Vagina (tissue), 2 donors: ENCODE measurements around the gene JRKL. TPM values are rescaled to one million over a fixed set of nuclear protein-coding genes. Genes with fewer than 3 reads are reported as not detected.
"Not testable (repeated sequence)": the region's sequence is repeated elsewhere in the genome, so short reads cannot be mapped to it uniquely, and the experiment has no call there.

Experiments used
- DNase-seq, 2 donors: peaks; one replicate each; pipeline ENCODE4 v3.0.0-alpha.2; 2017; ENCODE audit errors: extremely low spot score in 2 of 2
- H3K27ac ChIP-seq: fragments of 200-600 bp; sonication (generic); one replicate; pipeline ENCODE4 v1.5.1; 2019
- H3K27me3 ChIP-seq: fragments of 200-600 bp; sonication (generic); one replicate; pipeline ENCODE4 v1.5.1; 2019
- H3K36me3 ChIP-seq, 2 donors: fragments of 200-600 bp; sonication (generic); one replicate each; pipeline ENCODE4 v1.5.1; 2017 to 2019
- H3K4me1 ChIP-seq: fragments of 200-600 bp; sonication (generic); one replicate; pipeline ENCODE4 v1.5.1; 2019
- H3K4me3 ChIP-seq, 2 donors: fragments of 200-600 bp; sonication (generic); 1 replicate in 1 of 2; 2 replicates in 1 of 2; pipeline ENCODE4 v1.5.1; 2016 to 2019
- H3K9me3 ChIP-seq: fragments of 200-600 bp; sonication (generic); one replicate; pipeline ENCODE4 v1.5.1; 2019
- CTCF ChIP-seq, 3 experiments: fragments of 450-650 bp in 2 of 3; fragments of 200-600 bp in 1 of 3; sonication (generic) in 1 of 3; IDR thresholded peaks; one replicate each; pipeline ENCODE4 v1.5.1; 2017 to 2019; ENCODE audit warnings: antibody characterized with exemption in 3 of 3, mild to moderate bottlenecking in 2 of 3, moderate library complexity in 2 of 3
- POLR2A ChIP-seq, 2 donors: fragments of 450-650 bp; IDR thresholded peaks; one replicate each; pipeline ENCODE4 v1.6.1; 2017; ENCODE audit warnings: antibody characterized with exemption in 2 of 2, mild to moderate bottlenecking in 2 of 2, moderate library complexity in 2 of 2
- POLR2AphosphoS5 ChIP-seq, 2 donors: sonication (generic); formaldehyde crosslinking; IDR thresholded peaks; one replicate each; pipeline ENCODE4 v1.9.0; 2017; ENCODE audit warnings: antibody characterized with exemption in 2 of 2, mild to moderate bottlenecking in 2 of 2, low read depth in 1 of 2; ENCODE audit not compliant: insufficient read depth in 1 of 2
- intact Hi-C: fragments of 100-400 bp; cut with DNase I; formaldehyde crosslinking; loops from one replicate; pipeline ENCODE4 v1.15.1; 2023
- microRNA counts, 2 donors: library from miRNA; unstranded; fragments of <30 nt; microRNA quantifications; one replicate each; lab custom pipeline; 2016 to 2017
- microRNA-seq: library from miRNA; unstranded; fragments of <30 nt; microRNA quantifications from one replicate; pipeline ENCODE4, GENCODE V29; 2017; ENCODE audit warnings: borderline number of aligned reads, borderline replicate concordance
- small RNA-seq: library from RNA; depleted of rRNA; stranded (forward); fragments of <200 nt; gene quantifications from one replicate; pipeline ENCODE3, GENCODE V24; 2016
- total RNA-seq: library from RNA; depleted of rRNA; stranded (reverse); fragments of >200 nt; gene quantifications from one replicate; pipeline ENCODE4 v1.2.3, GENCODE V29; 2016

The JRKL gene
- total RNA-seq, 1 donor from 2014 or later, result 5.4 TPM

GRCh38 chr11:96412761-96413381, 23.1 kb downstream of the JRKL start:
- DNase-seq, result no peak
- H3K4me1 ChIP-seq, result no peaks in the 10 kb centered on the region
- TF ChIP-seq CTCF (IDR thresholded peaks at IDR 0.05), result no peak
- no peaks in the 10 kb centered on the region for H3K27me3 ChIP-seq
- H3K9me3 ChIP-seq, result no peaks in the 10 kb centered on the region
- no peaks in the 10 kb centered on the region for H3K36me3 ChIP-seq
- H3K4me3 ChIP-seq, result no peak overlapping the region
- intact Hi-C loops, result no loop called here
- no peak overlapping the region for H3K27ac ChIP-seq

GRCh38 chr11:96413408-96413807, 23.6 kb downstream of the JRKL start:
- H3K27me3 ChIP-seq, result no peaks in the 10 kb centered on the region
- intact Hi-C loops, result no loop called here
- TF ChIP-seq CTCF (IDR thresholded peaks at IDR 0.05) (no peak), POLR2A (IDR thresholded peaks at IDR 0.05) (no peak), POLR2AphosphoS5 (IDR thresholded peaks at IDR 0.05; ENCODE audit: insufficient read depth in 1 of 2, low read depth in 1 of 2) (no peak)

GRCh38 chr11:96424693-96425092, 34.9 kb downstream of the JRKL start:
- H3K4me1 ChIP-seq, result no peaks in the 10 kb centered on the region
- no peaks in the 10 kb centered on the region for H3K27me3 ChIP-seq
- DNase-seq, result no peak
- no peaks in the 10 kb centered on the region for H3K9me3 ChIP-seq
- TF ChIP-seq POLR2A (IDR thresholded peaks at IDR 0.05) (no peak), CTCF (IDR thresholded peaks at IDR 0.05) (no peak), POLR2AphosphoS5 (IDR thresholded peaks at IDR 0.05; ENCODE audit: insufficient read depth in 1 of 2, low read depth in 1 of 2) (no peak)
- no peaks in the 10 kb centered on the region for H3K36me3 ChIP-seq
- no peak overlapping the region for H3K27ac ChIP-seq
- no peak overlapping the region for H3K4me3 ChIP-seq
- intact Hi-C loops, result no loop called here

More at GRCh38 chr11:96413408-96413807, 23.6 kb downstream of the JRKL start:
- DNase-seq, result no peak
- H3K36me3 ChIP-seq, result no peaks in the 10 kb centered on the region
- no peak overlapping the region for H3K4me3 ChIP-seq
- no peak overlapping the region for H3K27ac ChIP-seq
- H3K4me1 ChIP-seq, result no peaks in the 10 kb centered on the region
- H3K9me3 ChIP-seq, result no peaks in the 10 kb centered on the region

- H3K4me1 ChIP-seq, result no peaks in the 10 kb centered on the region
- H3K4me3 ChIP-seq, result no peak overlapping the region
- H3K9me3 ChIP-seq, result no peaks in the 10 kb centered on the region
- H3K36me3 ChIP-seq, result no peaks in the 10 kb centered on the region
- no peaks in the 10 kb centered on the region for H3K27me3 ChIP-seq
- DNase-seq, result no peak
- TF ChIP-seq POLR2AphosphoS5 (IDR thresholded peaks at IDR 0.05; ENCODE audit: insufficient read depth in 1 of 2, low read depth in 1 of 2) (no peak), CTCF (IDR thresholded peaks at IDR 0.05) (no peak), POLR2A (IDR thresholded peaks at IDR 0.05) (no peak)
- intact Hi-C loops, result loop anchor here (5.0 kb wide), 1 partner anchor 1788 kb away; no protein-coding TSS in a partner anchor
- no peak overlapping the region for H3K27ac ChIP-seq
Observed at GRCh38 chr11:96430668-96431067, 40.9 kb downstream of the JRKL start.

- not testable (repeated sequence) for H3K4me3 ChIP-seq, H3K36me3 ChIP-seq, H3K27me3 ChIP-seq, DNase-seq, H3K27ac ChIP-seq, H3K9me3 ChIP-seq, H3K4me1 ChIP-seq
- intact Hi-C loops, result loop anchor here (5.0 kb wide), 1 partner anchor 1790 kb away; no protein-coding TSS in a partner anchor
Observed at GRCh38 chr11:96432654-96433053, 42.8 kb downstream of the JRKL start.

MicroRNA genes within 50 kb of the gene (microRNA counts, 767-probe panel; counts per million panel counts)
- microRNA hsa-miR-1260b (lab: Ali Mortazavi, UCI), result 261 to 2,103 counts per million in 2 donors

Small RNA genes within 50 kb of the gene (microRNA-seq; reads per million reads assigned to microRNA genes)
- not detected for gene MIR1260B

Small RNA genes within 50 kb of the gene (small RNA-seq; reads per million reads assigned to genes)
- not detected for gene MIR1260B

Other genes starting within 250 kb of the JRKL start
- 36.3 TPM for gene MAML2, start 46.8 kb upstream of the JRKL start, total RNA-seq
- gene CCDC82, start 101 bp upstream of the JRKL start, total RNA-seq, result 29.5 TPM